Fibroblast of villous mesenchyme (primary cell): ENCODE data around the gene MTHFD1L. TPM values are rescaled to one million over a fixed set of nuclear protein-coding genes. Genes with fewer than 3 reads are reported as not detected.
A peak's percentile ranks its signal among the peaks of the same experiment; 100 is the strongest.

Experiments used
- DNase-seq: peaks from one replicate; pipeline ENCODE4 v3.0.0-alpha.2; 2010; ENCODE audit warnings: low read depth
- H3K4me3 ChIP-seq: 2 replicates; pipeline ENCODE4 v1.5.1; 2011; ENCODE audit warnings: low read depth, mild to moderate bottlenecking, low read length
- CTCF ChIP-seq: IDR thresholded peaks from 2 replicates; pipeline ENCODE4 v1.5.1; 2012; ENCODE audit warnings: low read depth, mild to moderate bottlenecking, low read length; ENCODE audit not compliant: insufficient read depth
- total RNA-seq: library from RNA; depleted of rRNA; stranded (reverse); fragments of >200 nt; gene quantifications from 2 replicates; pipeline ENCODE4 v1.2.3, GENCODE V29; 2012

MTHFD1L gene
- total RNA-seq, 1 donor = 43.2 TPM

DNA sequence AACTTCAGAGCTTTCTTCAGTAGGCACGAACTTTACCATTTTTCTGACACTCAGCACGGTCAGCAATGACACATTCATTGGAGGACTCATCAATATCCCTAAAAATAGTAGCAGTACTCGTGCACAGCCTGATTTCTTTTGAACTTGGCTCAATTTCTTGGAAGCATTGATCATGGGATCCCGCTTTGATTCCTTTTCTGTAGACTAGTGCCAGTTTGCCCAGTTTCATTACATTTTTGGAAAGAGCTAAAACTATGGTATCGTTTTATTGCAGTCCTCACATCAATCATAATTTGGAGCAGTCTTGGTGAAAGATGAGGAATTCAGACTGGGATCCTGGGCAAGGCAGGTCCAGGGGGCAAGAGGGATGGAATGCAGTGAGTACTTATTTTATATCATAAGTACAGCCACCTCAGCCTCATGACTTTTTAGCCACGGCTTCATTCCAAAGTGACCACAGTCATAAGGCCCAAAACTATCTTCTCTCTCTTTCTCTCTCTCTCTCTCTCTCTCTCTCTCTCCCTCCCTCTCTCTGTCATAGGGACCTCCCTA lies 203.3 kb downstream of the MTHFD1L start:
- DNase-seq = peak; percentile 62
- no peak overlapping the region for H3K4me3 ChIP-seq
- no peak for TF ChIP-seq CTCF

- DNase-seq = no peak
- H3K4me3 ChIP-seq = no peak overlapping the region
- no peak for TF ChIP-seq CTCF
Measured at GRCh38 chr6:151069641-151070040, 204.1 kb downstream of the MTHFD1L start.

GRCh38 chr6:151070631-151071051 lies 205.1 kb downstream of the MTHFD1L start:
- H3K4me3 ChIP-seq = peak overlapping the region; percentile 21
- TF ChIP-seq CTCF = no peak
- peak; percentile 93 for DNase-seq

GRCh38 chr6:151071295-151071694 lies 205.8 kb downstream of the MTHFD1L start:
- DNase-seq = peak; percentile 94
- TF ChIP-seq CTCF = no peak
- peak overlapping the region; percentile 21 for H3K4me3 ChIP-seq

- DNase-seq = no peak
- H3K4me3 ChIP-seq = no peak overlapping the region
- TF ChIP-seq CTCF = no peak
Measured at GRCh38 chr6:151073146-151073545, 207.6 kb downstream of the MTHFD1L start.

DNA sequence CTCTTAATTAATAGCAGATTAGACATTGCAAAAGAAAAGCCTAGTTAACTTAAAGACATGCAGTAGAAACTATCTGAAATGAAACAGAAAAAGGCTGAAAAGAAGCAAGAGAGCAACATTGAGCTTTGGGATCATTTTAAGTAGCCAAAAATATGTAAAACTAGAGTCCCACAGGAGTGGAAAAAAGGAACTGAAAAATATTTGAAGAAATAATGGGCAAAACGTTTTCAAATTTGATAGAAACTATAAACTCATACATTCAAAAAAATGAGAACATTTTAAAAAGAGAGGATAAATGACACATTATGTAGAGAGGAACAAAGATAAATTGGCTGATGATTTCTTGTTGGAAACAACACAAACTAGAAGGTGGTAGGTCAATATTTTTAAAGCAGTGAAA lies 208.2 kb downstream of the MTHFD1L start:
- TF ChIP-seq CTCF = no peak
- H3K4me3 ChIP-seq = no peak overlapping the region
- no peak for DNase-seq

DNA sequence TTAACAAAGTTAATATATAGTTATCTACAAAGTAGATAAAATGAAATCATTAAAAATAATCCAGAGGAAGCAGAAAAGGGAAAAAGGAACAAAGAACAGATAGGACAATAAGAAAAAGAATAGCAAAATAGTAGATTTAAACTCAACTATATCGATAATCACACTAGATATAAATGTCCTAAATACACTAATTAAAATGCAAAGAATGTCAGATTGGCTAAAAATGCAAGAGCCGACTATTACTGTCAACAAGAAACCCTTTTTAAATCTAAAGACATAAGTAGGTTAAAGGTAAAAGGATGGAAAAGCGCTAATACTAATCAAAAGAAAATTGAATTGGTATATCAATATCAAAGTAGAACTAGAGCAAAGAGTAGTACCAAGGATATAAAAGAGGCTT lies 209.5 kb downstream of the MTHFD1L start:
- no peak for DNase-seq
- H3K4me3 ChIP-seq = no peak overlapping the region
- no peak for TF ChIP-seq CTCF
